Tibial nerve (tissue), 4 donors: ENCODE measurements around the gene CACNG3. TPM values are rescaled to one million over a fixed set of nuclear protein-coding genes. Genes with fewer than 3 reads are reported as not detected.

Experiments
- DNase-seq, 2 donors: peaks; one replicate each; pipeline ENCODE4 v3.0.0-alpha.2; 2019; ENCODE audit warnings: low spot score in 2 of 2
- H3K27ac ChIP-seq, 4 donors: fragments of 200-600 bp; sonication (generic) in 3 of 4; one replicate each; pipeline ENCODE4 v1.5.1; 2017 to 2019; ENCODE audit warnings: mild to moderate bottlenecking in 1 of 4
- H3K27me3 ChIP-seq, 2 donors: fragments of 200-600 bp; sonication (generic) in 1 of 2; one replicate each; pipeline versions ENCODE4 v1.5.1 to v1.6.0; 2017 to 2019
- H3K36me3 ChIP-seq, 3 donors: fragments of 200-600 bp; sonication (generic); one replicate each; pipeline ENCODE4 v1.5.1; 2018 to 2019
- H3K4me1 ChIP-seq, 4 donors: fragments of 200-600 bp; sonication (generic) in 3 of 4; one replicate each; pipeline ENCODE4 v1.5.1; 2017 to 2019
- H3K4me3 ChIP-seq, 4 donors: fragments of 200-600 bp; sonication (generic) in 3 of 4; one replicate each; pipeline ENCODE4 v1.5.1; 2017 to 2019; ENCODE audit warnings: mild to moderate bottlenecking in 1 of 4, moderate library complexity in 1 of 4
- H3K9me3 ChIP-seq, 4 donors: fragments of 200-600 bp; sonication (generic) in 3 of 4; one replicate each; pipeline ENCODE4 v1.5.1; 2017 to 2019
- EP300 ChIP-seq, 2 donors: sonication (generic); formaldehyde crosslinking; IDR thresholded peaks; one replicate each; pipeline ENCODE4 v1.6.1; 2017; ENCODE audit warnings: antibody characterized with exemption in 2 of 2, mild to moderate bottlenecking in 1 of 2
- POLR2A ChIP-seq, 2 donors: fragments of 450-650 bp; IDR thresholded peaks; one replicate each; pipeline ENCODE4 v1.6.1; 2017; ENCODE audit warnings: antibody characterized with exemption in 2 of 2, mild to moderate bottlenecking in 2 of 2, moderate library complexity in 2 of 2
- WGBS, 2 donors: methylation state at CpG; one replicate each; pipeline ENCODE4 v1.1.5; 2018; 5-methylcytosine and 5-hydroxymethylcytosine counted together
- total RNA-seq, 4 donors: library from RNA; depleted of rRNA; stranded (reverse); fragments of >200 nt; gene quantifications; one replicate each; pipeline ENCODE4 v1.1.0, GENCODE V29; 2016
- TF ChIP-seq, protein P1 (sequence below), 5 experiments: fragments of 200-600 bp in 3 of 5; fragments of 450-650 bp in 2 of 5; sonication (generic) in 3 of 5; IDR thresholded peaks; one replicate each; pipeline ENCODE4 v1.5.1; 2016 to 2019; ENCODE audit warnings: antibody characterized with exemption in 5 of 5, mild to moderate bottlenecking in 3 of 5, moderate library complexity in 2 of 5

The CACNG3 gene
- total RNA-seq, 4 donors from 2014 or later: not detected

DNA sequence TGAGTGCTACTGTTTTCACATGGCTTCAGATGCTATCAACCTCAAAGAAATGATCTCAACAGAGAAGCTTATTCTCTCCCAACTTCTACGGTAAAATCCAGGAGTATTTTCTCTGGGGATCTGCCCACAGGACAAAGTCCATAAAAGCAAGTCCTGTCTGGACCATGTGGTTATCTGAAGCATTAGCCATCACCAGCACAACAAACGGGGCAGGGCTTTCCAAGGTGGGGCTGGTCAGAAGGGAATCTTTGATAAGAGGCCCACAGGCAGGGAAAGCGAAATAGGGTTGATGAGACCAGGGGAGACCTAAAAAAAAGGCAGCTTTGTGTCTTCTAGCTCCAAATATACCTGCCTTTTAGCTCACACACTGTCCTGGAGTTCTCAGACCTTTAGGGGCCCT is 38.7 kb upstream of the CACNG3 start:
- H3K27ac ChIP-seq: no peak overlapping the region
- no peaks in the 10 kb centered on the region for H3K4me1 ChIP-seq
- no peak for DNase-seq
- H3K4me3 ChIP-seq: no peak overlapping the region
- H3K27me3 ChIP-seq: no peaks in the 10 kb centered on the region
- H3K36me3 ChIP-seq: no peaks in the 10 kb centered on the region
- WGBS, 2 donors: 69 to 71% methylated on average over 3 of the region's 3 CpGs
- no peaks in the 10 kb centered on the region for H3K9me3 ChIP-seq
- TF ChIP-seq EP300 (IDR thresholded peaks at IDR 0.05) (no peak), POLR2A (IDR thresholded peaks at IDR 0.05) (no peak)
- TF ChIP-seq, protein P1, sequence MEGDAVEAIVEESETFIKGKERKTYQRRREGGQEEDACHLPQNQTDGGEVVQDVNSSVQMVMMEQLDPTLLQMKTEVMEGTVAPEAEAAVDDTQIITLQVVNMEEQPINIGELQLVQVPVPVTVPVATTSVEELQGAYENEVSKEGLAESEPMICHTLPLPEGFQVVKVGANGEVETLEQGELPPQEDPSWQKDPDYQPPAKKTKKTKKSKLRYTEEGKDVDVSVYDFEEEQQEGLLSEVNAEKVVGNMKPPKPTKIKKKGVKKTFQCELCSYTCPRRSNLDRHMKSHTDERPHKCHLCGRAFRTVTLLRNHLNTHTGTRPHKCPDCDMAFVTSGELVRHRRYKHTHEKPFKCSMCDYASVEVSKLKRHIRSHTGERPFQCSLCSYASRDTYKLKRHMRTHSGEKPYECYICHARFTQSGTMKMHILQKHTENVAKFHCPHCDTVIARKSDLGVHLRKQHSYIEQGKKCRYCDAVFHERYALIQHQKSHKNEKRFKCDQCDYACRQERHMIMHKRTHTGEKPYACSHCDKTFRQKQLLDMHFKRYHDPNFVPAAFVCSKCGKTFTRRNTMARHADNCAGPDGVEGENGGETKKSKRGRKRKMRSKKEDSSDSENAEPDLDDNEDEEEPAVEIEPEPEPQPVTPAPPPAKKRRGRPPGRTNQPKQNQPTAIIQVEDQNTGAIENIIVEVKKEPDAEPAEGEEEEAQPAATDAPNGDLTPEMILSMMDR (IDR thresholded peaks at IDR 0.05): no peak

DNA sequence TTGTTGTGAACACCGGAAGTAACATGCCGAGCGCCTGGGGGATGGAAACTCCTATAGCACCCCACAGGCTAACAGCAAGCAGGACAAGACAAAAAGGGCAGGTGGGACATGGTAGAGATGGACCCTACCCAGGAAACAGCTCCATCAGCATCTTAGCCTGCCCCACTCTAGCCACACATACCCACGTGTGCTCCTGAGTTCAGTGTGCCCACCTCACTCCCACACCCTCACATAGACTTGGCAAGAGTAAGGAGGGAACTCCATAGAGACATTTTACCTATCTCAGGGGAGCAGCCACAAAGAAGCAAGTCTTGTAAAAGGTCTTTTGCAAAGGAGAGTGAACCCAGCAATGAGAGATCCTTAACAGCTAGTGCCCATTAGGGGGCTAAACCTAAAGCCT is 37.8 kb upstream of the CACNG3 start:
- Histone ChIP-seq H3K27ac (no peak overlapping the region), H3K27me3 (no peaks in the 10 kb centered on the region), H3K36me3 (no peaks in the 10 kb centered on the region), H3K4me3 (no peak overlapping the region), H3K4me1 (no peaks in the 10 kb centered on the region), H3K9me3 (no peaks in the 10 kb centered on the region)
- DNase-seq: no peak
- TF ChIP-seq EP300 (IDR thresholded peaks at IDR 0.05): no peak
- TF ChIP-seq, protein P1 (IDR thresholded peaks at IDR 0.05): no peak
- 80 to 85% methylated on average over 4 of the region's 4 CpGs for WGBS, 2 donors

DNA sequence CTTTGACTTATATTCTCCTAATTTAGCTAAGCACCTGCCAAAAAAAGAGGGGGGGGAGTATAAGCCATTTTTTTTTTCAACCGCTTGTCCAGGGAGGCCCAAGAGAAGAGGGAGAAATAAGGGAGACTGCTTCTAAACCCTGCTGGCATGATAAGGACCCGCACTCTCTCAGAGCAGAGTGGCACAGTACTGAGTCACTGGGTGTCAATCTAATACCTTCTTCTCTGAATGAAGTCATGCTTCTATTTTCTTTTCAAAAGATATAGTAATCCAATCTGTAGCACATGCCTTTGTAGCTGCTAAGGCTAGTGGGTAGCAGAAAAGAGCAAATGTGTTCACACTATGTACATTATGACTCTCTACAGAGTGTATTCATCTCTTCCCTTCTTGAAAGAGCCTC is 34.9 kb upstream of the CACNG3 start:
- no peaks in the 10 kb centered on the region for H3K27me3 ChIP-seq
- WGBS, 2 donors: 88 to 94% methylated on average over 2 of the region's 2 CpGs
- DNase-seq: no peak
- no peaks in the 10 kb centered on the region for H3K4me1 ChIP-seq
- H3K36me3 ChIP-seq: no peaks in the 10 kb centered on the region
- TF ChIP-seq, protein P1 (IDR thresholded peaks at IDR 0.05): no peak
- TF ChIP-seq EP300 (IDR thresholded peaks at IDR 0.05): no peak
- no peak for TF ChIP-seq POLR2A (IDR thresholded peaks at IDR 0.05)
- H3K9me3 ChIP-seq: no peaks in the 10 kb centered on the region
- no peak overlapping the region for H3K4me3 ChIP-seq
- H3K27ac ChIP-seq: no peak overlapping the region

DNA sequence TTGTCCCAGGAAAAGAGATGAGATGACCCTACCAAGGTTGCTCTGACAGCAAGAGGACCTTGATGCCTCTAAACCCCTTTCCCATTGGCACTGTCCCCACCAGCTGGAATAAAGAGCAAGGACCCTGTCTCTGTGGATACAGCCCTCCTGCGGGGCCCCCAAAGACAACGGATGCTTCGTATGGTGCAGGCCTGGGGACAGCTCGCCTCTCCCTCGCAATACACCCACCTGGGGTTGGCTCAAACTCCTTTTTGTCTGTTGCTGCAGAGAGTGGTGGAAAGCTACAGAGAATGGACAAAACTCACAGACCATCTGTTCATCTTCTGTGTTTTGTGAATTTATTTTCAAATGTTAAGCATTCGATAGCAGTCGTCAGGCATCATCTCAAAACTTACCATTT is 27.6 kb upstream of the CACNG3 start:
- no peak overlapping the region for H3K27ac ChIP-seq
- no peaks in the 10 kb centered on the region for H3K27me3 ChIP-seq
- H3K36me3 ChIP-seq: no peaks in the 10 kb centered on the region
- TF ChIP-seq POLR2A (IDR thresholded peaks at IDR 0.05) (no peak), EP300 (IDR thresholded peaks at IDR 0.05) (no peak)
- TF ChIP-seq, protein P1 (IDR thresholded peaks at IDR 0.05): no peak
- no peak for DNase-seq
- WGBS, 2 donors: 89 to 91% methylated on average over 7 of the region's 7 CpGs
- H3K4me1 ChIP-seq: no peaks in the 10 kb centered on the region
- no peaks in the 10 kb centered on the region for H3K9me3 ChIP-seq
- H3K4me3 ChIP-seq: no peak overlapping the region

DNA sequence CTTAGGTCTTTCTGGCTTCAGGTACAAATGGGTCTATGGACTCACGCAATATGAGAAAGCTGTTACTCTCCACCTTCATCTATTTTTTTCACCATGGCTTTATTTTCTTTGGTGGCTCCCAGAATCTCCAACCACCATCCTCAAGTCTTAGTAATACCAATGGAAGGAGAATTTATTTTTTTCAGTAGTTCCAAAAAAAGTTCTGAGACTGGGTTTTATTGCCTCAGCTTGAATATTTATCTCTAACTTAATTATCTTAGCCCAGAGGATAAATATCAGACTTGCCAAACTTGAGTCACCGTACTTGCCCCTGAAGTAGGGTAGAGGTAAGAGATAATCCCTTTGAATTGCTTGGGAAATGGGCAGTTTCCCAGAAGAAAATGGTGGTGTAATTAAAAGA is 23.2 kb upstream of the CACNG3 start:
- peaks cover 0 to 20% (median 2%) of the 10 kb centered on the region in 4 donors for H3K9me3 ChIP-seq
- no peak overlapping the region for H3K27ac ChIP-seq
- H3K27me3 ChIP-seq: no peaks in the 10 kb centered on the region
- TF ChIP-seq EP300 (IDR thresholded peaks at IDR 0.05) (no peak), POLR2A (IDR thresholded peaks at IDR 0.05) (no peak)
- TF ChIP-seq, protein P1 (IDR thresholded peaks at IDR 0.05): no peak
- H3K4me3 ChIP-seq: no peak overlapping the region
- 88% methylated on average over 2 of the region's 2 CpGs for WGBS, 2 donors
- DNase-seq: no peak
- H3K4me1 ChIP-seq: no peaks in the 10 kb centered on the region
- no peaks in the 10 kb centered on the region for H3K36me3 ChIP-seq
